GM21367 (cell line): ENCODE results near the gene NOL4L.

Source experiments
- ATAC-seq: cut with Tn5 transposase; IDR thresholded peaks from one replicate; pipeline ENCODE4 v1.9.1; 2021; ENCODE audit not compliant: unreplicated experiment

The NOL4L gene

DNA sequence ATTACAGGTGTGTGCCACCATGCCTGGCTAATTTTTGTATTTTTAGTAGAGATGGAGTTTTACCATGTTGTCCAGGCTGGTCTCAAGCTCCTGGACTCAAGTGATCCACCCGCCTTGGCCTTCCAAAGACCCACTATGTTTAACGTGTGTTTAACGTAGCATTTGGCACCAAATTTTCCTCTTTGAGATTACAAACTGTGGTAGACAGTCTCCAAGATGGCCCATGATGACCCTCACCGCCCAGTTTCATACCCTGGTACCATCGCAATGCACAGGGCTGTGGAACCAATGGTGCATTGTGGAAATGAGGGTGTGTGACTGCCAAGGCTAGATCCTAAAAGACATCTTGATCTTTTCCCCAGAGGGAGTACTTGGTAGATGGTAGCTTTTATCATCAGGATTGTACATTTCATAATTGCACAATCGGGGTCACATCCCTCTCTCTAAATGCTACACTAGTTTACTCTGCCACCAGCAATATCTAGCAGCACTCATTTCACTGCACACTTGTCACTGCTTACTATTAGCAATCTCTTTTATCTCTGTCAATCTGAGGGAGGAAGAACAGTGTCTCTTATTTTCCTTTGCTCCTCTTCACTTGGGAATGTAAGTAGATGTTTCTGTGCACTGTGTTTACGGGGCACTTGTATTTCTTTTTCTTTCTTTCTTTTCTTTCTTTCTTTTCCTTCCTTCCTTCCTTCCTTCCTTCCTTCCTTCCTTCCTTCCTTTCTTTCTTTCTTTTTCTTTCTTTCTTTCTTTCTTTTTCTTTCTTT lies 96.9 kb downstream of the NOL4L start:
- no peak for ATAC-seq

- no peak for ATAC-seq
Measured at GRCh38 chr20:32487381-32487780, 97.8 kb downstream of the NOL4L start.

GRCh38 chr20:32485770-32486478 lies 99.2 kb downstream of the NOL4L start:
- no peak for ATAC-seq

GRCh38 chr20:32484958-32485769 lies 100.0 kb downstream of the NOL4L start:
- no peak for ATAC-seq

DNA sequence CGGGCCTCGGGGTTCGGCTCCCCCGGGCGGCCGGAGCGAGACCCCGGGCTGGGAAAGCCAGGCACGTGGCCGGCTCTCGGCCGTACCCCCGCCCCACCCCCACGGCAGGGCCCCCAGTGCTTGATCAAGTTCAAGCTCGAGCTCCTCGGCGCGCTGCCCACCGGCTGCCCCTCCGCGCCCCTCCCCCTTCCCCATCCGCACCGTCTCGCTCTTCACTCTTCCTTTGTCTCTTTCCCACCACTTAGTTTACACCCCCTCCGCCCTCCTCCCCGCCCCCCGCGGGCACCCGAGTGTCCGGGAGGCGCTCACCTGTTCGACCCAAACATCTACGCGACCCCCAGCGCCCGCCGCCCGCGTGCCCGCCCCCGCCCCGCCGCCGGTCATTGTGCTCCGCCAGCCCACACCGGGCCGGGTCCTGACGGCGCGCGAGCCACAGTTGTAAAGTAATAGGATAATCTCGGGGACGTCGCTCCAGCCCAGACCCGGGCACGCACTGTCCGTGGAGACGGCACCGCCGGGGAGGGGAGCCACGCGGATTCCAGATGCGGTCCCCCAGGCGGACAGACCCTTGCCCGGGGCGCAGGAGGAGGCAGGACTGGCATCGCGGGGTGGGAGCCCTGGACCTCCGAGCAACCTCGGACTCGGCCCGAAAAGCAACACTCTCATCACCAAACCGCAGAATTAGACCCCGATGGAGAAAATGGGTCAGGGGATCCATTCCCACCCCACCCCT lies 100.7 kb downstream of the NOL4L start:
- ATAC-seq: no peak

DNA sequence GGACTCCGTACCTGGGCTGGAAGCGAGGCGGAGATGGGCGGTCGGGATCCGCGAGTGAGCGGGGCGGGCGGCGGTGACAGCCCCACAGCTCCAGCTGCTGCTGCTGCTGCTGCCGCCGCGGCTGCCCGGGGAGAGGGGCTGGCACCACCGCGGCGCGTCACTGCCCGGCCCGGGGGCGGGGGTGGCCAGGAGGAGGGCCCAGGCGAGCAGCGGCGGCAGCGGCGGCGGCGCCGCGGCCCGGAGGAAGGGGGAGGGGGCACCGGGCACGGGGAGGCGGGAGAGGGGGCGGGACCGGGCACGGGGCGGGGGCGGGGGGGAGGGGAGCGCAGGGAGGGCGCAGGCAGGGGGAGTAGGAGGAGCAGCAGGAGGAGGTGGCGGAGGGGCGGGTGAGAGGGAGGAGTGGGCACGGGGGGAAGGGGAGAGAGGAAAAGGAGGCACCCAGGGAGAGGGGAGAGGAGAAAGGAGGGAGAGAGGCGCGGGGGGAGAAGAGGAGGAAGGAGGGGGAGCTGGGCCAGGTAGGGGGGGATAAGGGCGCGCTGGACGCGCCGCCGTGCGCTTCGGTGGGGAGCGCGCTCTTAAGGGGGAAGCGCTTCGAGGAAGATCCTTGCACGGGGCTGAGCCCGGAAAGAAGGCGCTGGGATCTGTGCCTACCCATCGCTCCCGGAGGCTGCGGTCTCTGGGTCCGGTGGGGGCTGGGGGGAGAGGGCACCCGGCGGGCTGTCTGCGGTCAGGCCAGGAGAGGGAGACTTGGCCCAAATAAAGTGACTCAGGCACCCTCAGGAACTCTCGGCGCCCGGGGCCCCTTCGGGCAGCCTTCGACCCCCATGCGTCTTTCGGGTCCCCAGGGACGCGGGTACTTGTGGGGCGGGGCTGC lies 101.5 kb downstream of the NOL4L start:
- ATAC-seq: no peak

DNA sequence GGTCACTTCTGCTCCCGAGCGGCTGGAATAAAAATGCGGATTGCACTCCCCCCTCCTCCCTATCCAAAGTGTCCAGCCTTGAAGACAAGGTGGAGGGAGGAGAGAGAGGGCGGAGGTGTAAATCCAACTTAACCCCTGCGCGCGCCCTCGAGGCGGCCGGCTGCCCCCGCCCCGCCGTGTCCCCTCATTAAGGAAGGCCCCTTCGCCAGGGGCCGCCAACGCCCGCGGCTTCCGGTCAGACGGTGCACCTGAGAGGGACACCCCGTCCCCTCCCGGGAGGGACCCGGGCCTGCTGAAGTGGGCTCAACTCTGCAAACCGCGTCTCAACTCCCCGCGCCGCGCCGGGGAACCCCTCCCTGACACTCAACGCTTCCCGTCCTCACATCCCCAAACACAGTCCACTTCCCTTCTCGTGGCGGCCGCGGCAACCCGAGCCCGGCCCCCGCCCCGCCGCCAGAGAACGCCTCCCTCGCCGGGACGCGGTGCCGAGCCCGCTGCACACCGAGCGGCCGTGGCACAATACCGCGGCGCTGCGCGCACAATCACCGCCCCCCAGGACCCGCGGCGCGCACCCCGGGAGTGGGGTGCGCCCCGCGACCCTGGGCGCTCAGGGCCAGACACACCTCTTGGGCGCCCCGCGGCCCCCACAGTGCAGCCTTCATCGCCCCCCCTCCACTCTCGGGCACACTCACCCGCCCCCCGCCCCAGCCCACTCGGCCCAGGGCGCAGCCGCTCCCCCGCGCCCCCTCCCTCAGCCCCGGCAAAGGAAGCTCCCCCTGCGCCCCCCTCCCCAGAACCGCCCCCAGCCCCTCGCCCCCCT lies 102.5 kb downstream of the NOL4L start:
- ATAC-seq: no peak

GRCh38 chr20:32482143-32482441 lies 103.0 kb downstream of the NOL4L start:
- no peak for ATAC-seq

DNA sequence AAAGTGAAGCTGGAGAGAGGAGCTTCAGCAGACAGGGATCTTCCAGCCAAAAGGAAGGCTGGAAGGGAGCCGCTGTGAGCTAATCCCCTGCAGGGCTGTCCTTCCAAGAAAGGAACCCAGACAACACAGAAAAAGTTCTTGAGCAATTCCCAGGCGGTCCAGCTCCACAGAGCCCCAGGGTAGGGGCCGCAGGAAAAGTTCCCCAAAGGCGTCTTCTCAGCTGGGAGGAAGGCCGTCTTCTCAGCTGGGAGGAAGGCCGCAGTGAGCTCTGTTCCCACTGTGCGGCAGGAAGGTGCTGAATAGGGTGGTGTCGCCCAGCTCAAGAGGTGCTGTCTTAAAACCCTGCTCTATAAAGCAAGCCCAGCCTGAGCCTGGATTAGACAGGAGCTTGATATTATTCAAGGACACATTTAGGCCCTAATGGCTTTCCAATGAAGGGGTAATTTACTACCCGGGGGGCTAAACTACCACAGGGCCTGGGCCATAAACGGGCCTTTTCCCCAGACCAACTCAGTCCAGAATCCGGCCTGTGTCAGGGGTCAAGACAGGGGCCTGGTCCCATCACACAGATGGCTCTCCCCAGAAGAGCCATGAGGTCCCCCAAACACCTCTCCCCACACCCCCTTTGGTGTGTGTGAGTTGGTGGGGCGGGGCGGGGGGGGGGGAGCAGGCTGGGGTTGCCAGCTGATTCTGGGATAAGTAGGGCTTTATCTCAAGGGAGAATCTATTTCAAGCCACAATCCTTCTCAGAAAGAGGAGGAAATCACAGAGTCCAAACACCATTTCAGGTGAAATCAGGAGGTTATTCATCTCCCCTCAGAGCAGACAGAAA lies 103.6 kb downstream of the NOL4L start:
- ATAC-seq: no peak

DNA sequence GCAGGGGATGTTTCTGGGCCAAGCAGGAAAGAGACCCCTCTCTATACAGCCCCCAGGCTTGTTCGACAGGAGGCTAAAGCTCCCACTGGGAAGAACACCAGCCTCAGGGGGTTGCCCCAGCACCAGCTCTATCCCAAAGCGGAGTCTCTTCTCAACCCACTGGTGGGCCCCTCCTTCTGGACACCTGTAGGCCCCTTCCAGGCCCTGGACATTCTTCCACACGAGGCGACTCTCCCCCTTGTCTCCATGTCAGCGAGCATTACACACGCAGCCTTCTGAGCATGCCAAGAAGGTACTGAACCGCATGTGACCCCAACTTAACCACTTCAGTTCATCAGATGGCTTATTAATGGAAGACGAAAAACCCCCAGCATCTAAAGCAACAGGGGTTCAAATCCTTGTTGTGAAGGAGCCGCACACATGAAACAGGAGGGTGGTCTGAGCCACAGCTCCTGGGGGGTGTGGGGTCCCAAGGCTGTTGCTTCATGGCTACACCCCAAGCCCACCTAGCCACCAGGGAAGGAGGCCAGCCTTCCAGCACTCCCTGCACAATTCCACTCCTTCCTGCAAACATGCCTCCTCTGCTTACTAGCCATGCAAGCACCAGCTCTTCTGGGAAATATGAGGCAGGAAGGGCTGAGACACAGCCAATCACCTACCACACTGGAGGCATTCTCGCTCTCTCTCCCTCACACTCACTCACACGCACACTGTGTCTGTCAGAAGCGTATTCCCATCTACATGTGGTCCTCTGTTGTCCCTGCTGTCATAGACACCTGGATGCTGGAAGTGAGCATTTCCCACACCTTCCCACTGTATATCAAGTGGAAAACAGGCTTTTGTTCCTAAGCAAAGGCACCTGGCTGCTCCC lies 104.5 kb downstream of the NOL4L start:
- ATAC-seq: no peak

DNA sequence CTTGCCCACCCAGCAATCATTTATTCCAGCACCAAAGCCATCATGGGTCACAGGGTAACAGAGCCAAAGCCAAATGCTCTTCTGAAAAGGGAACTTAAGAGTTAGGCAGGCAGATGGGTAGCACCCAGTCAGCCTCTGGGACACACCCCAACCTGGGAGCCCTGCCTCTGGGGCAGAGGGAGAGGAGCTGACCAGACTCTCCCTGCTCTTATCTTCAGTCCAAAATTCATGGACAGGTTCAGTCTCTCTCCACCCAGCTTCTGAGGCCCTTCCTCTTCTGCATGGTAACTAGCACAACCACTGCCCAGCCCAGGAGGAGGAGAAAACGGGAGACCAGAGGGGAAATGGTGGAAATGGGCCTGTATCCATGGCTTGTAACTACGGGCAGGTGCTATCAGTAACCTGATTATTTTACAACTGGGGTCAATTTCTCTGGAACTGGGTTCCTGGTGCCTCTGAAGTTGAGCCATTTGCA lies 105.4 kb downstream of the NOL4L start:
- ATAC-seq: no peak

GRCh38 chr20:32479012-32479411 lies 106.1 kb downstream of the NOL4L start:
- ATAC-seq: no peak

DNA sequence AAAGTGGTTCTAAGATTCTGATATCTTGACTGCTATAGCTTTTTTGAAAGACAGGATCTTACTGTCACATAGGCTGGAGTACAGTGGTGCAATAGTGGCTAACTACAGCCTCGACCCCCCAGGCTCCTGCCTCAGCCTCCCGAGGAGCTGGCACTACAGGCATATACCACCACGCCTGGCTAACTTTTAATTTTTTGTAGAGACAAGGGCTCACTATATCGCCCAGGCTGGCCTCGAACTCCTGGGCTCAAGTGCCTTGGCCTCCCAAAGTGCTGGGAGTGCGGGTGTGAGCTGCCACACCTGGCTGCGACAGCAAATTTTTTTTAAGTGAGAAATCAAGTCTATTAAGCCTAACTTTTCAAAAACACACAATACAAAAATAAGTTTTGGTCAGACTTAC lies 106.6 kb downstream of the NOL4L start:
- no peak for ATAC-seq

GRCh38 chr20:32477594-32478512 lies 107.3 kb downstream of the NOL4L start:
- ATAC-seq: no peak

- ATAC-seq: no peak
Measured at GRCh38 chr20:32476684-32477593, 108.2 kb downstream of the NOL4L start.
